Measurements from ENCODE around the gene CDCP2. TPM values are rescaled to one million over a fixed set of nuclear protein-coding genes. Genes with fewer than 3 reads are reported as not detected.

Gene CDCP2
- total RNA-seq, 1 donor from 2014 or later = not detected

- Mint-ChIP-seq H3K4me3 (ENCODE audit: unreplicated experiment) (no peak overlapping the region), H3K9me3 (ENCODE audit: low read depth) (no peaks in the 10 kb centered on the region), H3K4me1 (ENCODE audit: low read depth) (peaks cover 10% of the 10 kb centered on the region), H3K27me3 (ENCODE audit: low read depth) (no peaks in the 10 kb centered on the region), H3K27ac (ENCODE audit: unreplicated experiment) (no peak overlapping the region), H3K36me3 (ENCODE audit: low read depth) (no peaks in the 10 kb centered on the region)
- no peak for TF ChIP-seq CTCF (IDR thresholded peaks at IDR 0.05)
- no peak for DNase-seq (ENCODE audit: low spot score)
These were observed 8.8 kb upstream of the CDCP2 start for GRCh38 chr1:54161495-54162168.

- peak; percentile 49 for DNase-seq (ENCODE audit: low spot score)
- Mint-ChIP-seq H3K4me1 (ENCODE audit: low read depth) (peaks cover 10% of the 10 kb centered on the region), H3K4me3 (ENCODE audit: unreplicated experiment) (no peak overlapping the region), H3K27me3 (ENCODE audit: low read depth) (no peaks in the 10 kb centered on the region), H3K36me3 (ENCODE audit: low read depth) (no peaks in the 10 kb centered on the region), H3K9me3 (ENCODE audit: low read depth) (no peaks in the 10 kb centered on the region), H3K27ac (ENCODE audit: unreplicated experiment) (no peak overlapping the region)
- no peak for TF ChIP-seq CTCF (IDR thresholded peaks at IDR 0.05)
These were observed 7.6 kb upstream of the CDCP2 start for GRCh38 chr1:54160351-54160750.

- no peaks in the 10 kb centered on the region for H3K9me3 Mint-ChIP-seq (ENCODE audit: low read depth)
- DNase-seq (ENCODE audit: low spot score) = peak; percentile 50
- peaks cover 10% of the 10 kb centered on the region for H3K4me1 Mint-ChIP-seq (ENCODE audit: low read depth)
- H3K36me3 Mint-ChIP-seq (ENCODE audit: low read depth) = no peaks in the 10 kb centered on the region
- H3K27ac Mint-ChIP-seq (ENCODE audit: unreplicated experiment) = peak overlapping the region; percentile 5
- no peak overlapping the region for H3K4me3 Mint-ChIP-seq (ENCODE audit: unreplicated experiment)
- TF ChIP-seq CTCF (IDR thresholded peaks at IDR 0.05) = no peak
- no peaks in the 10 kb centered on the region for H3K27me3 Mint-ChIP-seq (ENCODE audit: low read depth)
These were observed 7.0 kb upstream of the CDCP2 start for GRCh38 chr1:54159733-54160316.

GRCh38 chr1:54158071-54158470 is 5.3 kb upstream of the CDCP2 start:
- Mint-ChIP-seq H3K27ac (ENCODE audit: unreplicated experiment) (no peak overlapping the region), H3K36me3 (ENCODE audit: low read depth) (no peaks in the 10 kb centered on the region), H3K27me3 (ENCODE audit: low read depth) (no peaks in the 10 kb centered on the region), H3K9me3 (ENCODE audit: low read depth) (no peaks in the 10 kb centered on the region), H3K4me3 (ENCODE audit: unreplicated experiment) (no peak overlapping the region), H3K4me1 (ENCODE audit: low read depth) (peaks cover 19% of the 10 kb centered on the region)
- peak; percentile 49 for DNase-seq (ENCODE audit: low spot score)
- no peak for TF ChIP-seq CTCF (IDR thresholded peaks at IDR 0.05)

GRCh38 chr1:54157401-54157800 is 4.6 kb upstream of the CDCP2 start:
- no peak for TF ChIP-seq CTCF (IDR thresholded peaks at IDR 0.05)
- H3K4me3 Mint-ChIP-seq (ENCODE audit: unreplicated experiment) = no peak overlapping the region
- no peaks in the 10 kb centered on the region for H3K36me3 Mint-ChIP-seq (ENCODE audit: low read depth)
- H3K27me3 Mint-ChIP-seq (ENCODE audit: low read depth) = no peaks in the 10 kb centered on the region
- peaks cover 19% of the 10 kb centered on the region for H3K4me1 Mint-ChIP-seq (ENCODE audit: low read depth)
- DNase-seq (ENCODE audit: low spot score) = peak; percentile 6
- H3K27ac Mint-ChIP-seq (ENCODE audit: unreplicated experiment) = no peak overlapping the region
- H3K9me3 Mint-ChIP-seq (ENCODE audit: low read depth) = no peaks in the 10 kb centered on the region
